SHP77 treated with DMSO at 0.1 percent for 48 hours (cell line): Measurements from ENCODE around the gene EREG.

Experiments
- DNase-seq: peaks from one replicate; lab custom pipeline; 2025; lab: John Stamatoyannopoulos, UW

EREG gene

DNA sequence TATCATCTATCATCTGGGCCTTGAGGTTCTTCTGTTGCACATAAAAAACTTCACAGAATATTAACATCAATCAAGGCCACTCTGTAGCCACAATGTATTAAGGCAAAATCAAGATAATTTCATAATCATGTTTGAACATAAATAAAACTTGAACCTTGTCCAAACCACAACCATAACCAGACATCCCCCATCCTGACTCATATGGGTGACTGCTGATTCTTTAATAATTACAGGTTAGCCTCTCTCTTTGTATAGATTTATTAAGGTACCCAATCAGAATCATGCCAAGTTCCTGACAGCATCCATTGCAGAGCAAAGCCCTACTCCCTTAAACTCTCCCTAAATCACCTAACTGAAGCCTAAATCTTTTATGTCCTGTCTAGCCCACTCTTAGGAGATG, 63.3 kb downstream of the EREG start:
- DNase-seq: no peak

- DNase-seq: no peak
Observed at GRCh38 chr4:74431113-74431826, 66.3 kb downstream of the EREG start.

- DNase-seq: no peak
Observed at GRCh38 chr4:74433043-74433442, 68.1 kb downstream of the EREG start.

DNA sequence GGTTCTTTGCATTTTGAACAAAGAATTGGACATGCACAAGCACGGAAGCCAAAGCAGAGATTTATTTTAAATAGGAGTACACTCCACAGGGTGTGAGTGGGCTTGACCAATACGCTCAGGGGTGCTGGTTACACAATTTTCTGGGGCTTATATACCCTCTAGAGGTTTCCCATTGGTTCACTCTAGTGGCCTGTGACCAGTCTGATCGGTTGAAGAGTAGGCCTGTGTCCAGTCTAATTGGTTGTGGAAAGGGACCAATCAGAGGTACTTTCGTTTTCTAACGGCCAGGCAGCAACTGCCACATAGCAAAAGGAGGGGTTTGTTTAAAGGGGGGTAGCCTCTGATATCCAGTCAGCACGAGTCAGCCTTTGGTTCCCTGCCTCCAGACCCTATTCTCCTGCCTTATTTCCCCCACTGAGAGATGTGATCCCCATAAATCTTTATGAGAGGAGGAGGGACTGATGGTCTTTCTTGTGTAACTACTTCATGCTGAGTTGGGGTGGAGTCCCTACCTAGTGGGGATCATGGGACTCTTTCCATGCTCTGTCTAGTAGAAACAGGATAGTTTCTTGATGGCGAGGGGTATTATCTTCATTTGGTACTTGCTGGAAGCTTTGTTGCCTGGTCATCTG, 68.7 kb downstream of the EREG start:
- peak; percentile 38 for DNase-seq

DNA sequence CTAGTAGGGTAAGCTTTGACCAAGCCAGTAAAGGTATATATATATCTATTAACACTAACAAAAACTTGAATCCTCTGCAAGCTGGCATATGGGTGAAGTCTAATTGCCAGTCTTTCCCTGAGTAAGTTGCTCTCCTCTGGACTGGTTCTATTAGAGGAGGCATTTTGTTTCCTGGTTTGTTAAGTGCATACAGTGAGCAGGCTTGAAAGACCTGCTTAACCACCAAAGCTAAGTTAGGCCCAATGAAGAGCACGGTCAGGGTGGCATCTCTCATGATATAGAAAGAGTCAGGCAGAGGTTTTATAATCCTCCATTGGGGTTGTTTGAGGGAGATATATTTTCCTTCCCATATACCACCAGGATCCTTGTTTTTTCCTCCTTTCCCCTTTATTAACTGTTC, 70.4 kb downstream of the EREG start:
- DNase-seq: no peak

- no peak for DNase-seq
Observed at GRCh38 chr4:74437866-74438265, 72.9 kb downstream of the EREG start.
